Fibroblast of skin of right quadriceps (primary cell): ENCODE results near the gene MRPL52.
"Not testable (repeated sequence)": the region's sequence is repeated elsewhere in the genome, so short reads cannot be mapped to it uniquely, and the experiment has no call there.

Experiments
- DNase-seq: peaks from one replicate; pipeline ENCODE4 v3.0.0-alpha.2; 2013

The MRPL52 gene

DNA sequence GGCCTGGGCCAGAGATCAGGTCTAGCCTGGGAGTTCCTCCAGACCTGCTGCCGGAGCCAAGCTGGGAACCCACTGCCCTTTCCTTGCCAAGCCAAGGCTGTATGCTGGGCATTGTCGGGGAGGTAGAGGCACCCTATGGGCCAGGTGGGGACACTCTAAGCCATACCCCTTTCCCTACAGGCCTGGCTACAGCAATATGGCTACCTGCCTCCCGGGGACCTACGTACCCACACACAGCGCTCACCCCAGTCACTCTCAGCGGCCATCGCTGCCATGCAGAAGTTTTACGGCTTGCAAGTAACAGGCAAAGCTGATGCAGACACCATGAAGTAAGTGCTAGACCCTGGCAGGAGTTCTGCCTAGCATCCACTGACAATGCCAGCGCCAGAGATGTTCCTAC lies 11.6 kb downstream of the MRPL52 start:
- DNase-seq = no peak

- DNase-seq = no peak
Measured at GRCh38 chr14:22841769-22842168, 12.1 kb downstream of the MRPL52 start.

DNA sequence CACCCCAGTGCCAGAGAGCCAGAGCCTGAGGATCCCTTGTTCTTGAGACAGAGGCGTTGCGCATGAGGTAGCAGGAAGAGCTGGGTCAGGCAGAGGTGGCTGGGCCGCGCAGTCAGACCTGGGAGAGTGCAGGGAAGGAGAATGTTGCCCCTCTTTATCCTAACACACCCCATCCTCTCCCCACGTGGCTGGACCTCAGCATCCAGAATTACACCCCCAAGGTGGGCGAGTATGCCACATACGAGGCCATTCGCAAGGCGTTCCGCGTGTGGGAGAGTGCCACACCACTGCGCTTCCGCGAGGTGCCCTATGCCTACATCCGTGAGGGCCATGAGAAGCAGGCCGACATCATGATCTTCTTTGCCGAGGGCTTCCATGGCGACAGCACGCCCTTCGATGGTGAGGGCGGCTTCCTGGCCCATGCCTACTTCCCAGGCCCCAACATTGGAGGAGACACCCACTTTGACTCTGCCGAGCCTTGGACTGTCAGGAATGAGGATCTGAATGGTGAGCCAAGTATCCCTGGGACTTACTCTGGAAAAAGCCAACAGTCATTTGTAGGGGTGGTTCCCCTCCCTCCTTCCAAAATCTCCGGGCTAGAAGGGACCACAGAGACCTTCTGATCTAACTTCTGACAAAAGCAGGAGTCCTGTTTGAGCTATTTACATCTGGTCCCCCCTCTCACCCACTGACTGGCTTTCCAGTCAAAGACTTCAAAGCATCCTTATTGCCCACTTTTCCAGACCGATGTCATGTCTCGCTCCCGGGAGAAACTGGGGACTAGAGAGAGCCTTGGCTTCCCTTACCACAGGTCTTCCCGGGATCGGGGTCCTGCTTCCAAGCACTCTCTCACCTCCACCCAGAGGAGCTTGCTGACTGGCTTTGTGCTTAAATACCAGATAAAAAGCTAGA lies 12.8 kb downstream of the MRPL52 start:
- no peak for DNase-seq

- DNase-seq = no peak
Measured at GRCh38 chr14:22843123-22843925, 13.6 kb downstream of the MRPL52 start.

GRCh38 chr14:22844221-22845102 lies 14.8 kb downstream of the MRPL52 start:
- DNase-seq = no peak

- no peak for DNase-seq
Measured at GRCh38 chr14:22845103-22845394, 15.4 kb downstream of the MRPL52 start.

DNA sequence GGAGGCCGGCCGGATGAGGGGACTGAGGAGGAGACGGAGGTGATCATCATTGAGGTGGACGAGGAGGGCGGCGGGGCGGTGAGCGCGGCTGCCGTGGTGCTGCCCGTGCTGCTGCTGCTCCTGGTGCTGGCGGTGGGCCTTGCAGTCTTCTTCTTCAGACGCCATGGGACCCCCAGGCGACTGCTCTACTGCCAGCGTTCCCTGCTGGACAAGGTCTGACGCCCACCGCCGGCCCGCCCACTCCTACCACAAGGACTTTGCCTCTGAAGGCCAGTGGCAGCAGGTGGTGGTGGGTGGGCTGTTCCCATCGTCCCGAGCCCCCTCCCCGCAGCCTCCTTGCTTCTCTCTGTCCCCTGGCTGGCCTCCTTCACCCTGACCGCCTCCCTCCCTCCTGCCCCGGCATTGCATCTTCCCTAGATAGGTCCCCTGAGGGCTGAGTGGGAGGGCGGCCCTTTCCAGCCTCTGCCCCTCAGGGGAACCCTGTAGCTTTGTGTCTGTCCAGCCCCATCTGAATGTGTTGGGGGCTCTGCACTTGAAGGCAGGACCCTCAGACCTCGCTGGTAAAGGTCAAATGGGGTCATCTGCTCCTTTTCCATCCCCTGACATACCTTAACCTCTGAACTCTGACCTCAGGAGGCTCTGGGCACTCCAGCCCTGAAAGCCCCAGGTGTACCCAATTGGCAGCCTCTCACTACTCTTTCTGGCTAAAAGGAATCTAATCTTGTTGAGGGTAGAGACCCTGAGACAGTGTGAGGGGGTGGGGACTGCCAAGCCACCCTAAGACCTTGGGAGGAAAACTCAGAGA lies 16.3 kb downstream of the MRPL52 start:
- no peak for DNase-seq

DNA sequence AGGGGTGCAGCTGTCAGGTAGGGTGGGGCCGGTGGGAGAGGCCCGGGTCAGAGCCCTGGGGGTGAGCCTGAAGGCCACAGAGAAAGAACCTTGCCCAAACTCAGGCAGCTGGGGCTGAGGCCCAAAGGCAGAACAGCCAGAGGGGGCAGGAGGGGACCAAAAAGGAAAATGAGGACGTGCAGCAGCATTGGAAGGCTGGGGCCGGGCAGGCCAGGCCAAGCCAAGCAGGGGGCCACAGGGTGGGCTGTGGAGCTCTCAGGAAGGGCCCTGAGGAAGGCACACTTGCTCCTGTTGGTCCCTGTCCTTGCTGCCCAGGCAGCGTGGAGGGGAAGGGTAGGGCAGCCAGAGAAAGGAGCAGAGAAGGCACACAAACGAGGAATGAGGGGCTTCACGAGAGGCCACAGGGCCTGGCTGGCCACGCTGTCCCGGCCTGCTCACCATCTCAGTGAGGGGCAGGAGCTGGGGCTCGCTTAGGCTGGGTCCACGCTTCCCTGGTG lies 17.2 kb downstream of the MRPL52 start:
- no peak for DNase-seq

- peak; percentile 52 for DNase-seq
Measured at GRCh38 chr14:22847661-22848341, 18.1 kb downstream of the MRPL52 start.

DNA sequence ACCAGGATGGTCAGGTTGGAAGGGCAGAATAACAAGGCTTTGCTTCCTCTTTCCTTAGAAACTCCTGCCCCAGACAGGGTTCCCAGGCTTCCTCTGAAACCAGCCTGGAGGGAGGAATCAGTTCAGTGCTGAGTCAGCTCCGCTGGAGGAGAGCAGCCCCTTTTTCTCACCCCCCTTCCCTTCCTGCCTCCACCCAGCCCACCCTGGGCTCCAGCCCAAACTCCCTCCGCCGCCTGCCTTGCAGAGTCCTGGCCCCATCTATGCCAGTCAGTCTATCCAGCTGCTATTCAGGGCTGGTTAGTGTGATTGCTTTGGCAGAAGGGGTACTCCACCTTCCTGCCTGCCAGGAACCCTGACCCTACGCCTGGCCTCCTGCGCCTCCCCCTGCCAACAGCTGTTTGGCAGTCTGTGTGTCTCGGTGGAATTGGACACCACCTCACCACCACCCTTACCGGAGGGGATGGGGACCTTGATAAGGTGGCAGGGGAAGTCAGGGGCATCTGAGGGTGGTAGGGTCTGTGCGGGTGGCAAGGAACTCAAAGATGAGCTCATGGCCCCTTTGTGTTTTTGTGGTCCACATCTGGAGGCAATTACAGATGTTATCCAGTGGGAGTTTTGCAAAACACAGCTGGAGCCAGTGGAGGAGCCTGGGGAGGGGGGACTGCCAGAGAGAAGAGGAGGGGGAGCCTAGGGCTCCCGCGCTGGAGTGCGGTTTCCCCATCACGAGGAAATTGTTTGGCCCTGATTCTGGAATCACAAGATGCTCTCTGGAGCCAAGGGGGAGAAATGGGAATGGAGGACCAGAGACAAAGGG lies 18.9 kb downstream of the MRPL52 start:
- peak; percentile 88 for DNase-seq

DNA sequence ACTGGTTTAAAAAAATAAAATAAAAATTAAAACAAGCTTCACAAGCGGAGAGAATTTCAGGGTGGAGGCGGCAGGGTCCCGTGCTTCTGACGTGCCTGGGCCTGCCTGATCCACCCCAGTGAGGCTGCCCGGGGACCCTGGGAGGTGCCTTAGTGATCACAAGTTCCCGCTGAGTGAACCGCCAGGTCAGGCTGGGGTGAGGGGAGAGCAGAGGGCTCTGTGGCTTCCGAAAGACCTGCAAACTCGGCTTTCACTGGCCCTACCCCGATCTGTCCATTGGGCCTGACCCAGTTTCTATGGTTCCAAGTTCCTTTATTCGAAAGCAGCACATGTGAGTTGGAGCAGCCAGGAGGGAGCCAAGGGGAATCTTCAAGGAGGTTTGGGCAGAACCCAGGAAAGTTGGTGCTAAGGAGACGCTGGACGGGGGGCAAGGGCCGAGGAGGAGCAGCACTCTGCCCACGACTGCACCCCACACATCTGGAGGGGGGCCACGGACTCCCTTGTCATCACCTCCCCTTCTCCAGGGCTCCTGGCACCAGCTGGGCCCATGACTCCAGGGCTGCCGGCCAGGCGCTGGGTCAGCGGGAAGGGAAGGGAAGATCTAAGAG lies 19.6 kb downstream of the MRPL52 start:
- DNase-seq = no peak

GRCh38 chr14:22850944-22851764 lies 21.5 kb downstream of the MRPL52 start:
- peak; percentile 82 for DNase-seq

- not testable (repeated sequence) for DNase-seq
Measured at GRCh38 chr14:22852178-22852577, 22.5 kb downstream of the MRPL52 start.

DNA sequence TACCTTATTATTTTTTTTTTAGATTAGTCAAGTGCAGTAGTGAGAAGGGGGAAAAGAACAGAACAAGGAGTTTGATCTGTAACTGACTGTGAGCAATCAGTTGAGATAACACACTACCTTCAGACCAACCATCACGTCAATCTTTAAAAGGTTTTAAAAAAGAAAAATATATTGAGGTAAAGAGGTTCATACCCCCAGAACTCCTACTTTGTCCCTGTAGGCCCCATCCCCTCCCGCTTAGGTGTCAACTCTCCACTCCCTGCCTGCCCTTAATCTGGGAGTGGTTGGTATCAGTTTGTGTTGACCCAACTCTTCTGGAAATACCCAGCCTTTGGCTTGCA lies 22.9 kb downstream of the MRPL52 start:
- DNase-seq = no peak

- DNase-seq = peak; percentile 81
Measured at GRCh38 chr14:22852940-22853767, 23.5 kb downstream of the MRPL52 start.

DNA sequence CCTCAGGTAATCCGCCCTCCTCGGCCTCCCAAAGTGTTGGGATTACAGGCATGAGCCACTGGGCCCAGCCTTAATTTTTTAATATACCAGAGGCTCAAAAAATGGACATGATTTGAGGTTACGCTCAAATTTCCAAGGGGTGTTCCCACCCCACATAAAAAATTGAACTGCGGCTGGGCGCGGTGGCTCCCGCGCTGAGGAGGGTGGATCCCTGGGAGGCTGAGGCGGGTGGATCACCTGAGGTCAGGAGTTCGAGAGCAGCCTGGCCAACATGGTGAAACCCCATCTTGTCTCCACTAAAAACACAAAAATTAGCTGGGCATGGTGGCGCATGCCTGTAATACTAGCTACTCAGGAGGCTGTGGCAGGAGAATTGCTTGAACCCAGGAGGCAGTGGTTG lies 24.6 kb downstream of the MRPL52 start:
- not testable (repeated sequence) for DNase-seq

DNA sequence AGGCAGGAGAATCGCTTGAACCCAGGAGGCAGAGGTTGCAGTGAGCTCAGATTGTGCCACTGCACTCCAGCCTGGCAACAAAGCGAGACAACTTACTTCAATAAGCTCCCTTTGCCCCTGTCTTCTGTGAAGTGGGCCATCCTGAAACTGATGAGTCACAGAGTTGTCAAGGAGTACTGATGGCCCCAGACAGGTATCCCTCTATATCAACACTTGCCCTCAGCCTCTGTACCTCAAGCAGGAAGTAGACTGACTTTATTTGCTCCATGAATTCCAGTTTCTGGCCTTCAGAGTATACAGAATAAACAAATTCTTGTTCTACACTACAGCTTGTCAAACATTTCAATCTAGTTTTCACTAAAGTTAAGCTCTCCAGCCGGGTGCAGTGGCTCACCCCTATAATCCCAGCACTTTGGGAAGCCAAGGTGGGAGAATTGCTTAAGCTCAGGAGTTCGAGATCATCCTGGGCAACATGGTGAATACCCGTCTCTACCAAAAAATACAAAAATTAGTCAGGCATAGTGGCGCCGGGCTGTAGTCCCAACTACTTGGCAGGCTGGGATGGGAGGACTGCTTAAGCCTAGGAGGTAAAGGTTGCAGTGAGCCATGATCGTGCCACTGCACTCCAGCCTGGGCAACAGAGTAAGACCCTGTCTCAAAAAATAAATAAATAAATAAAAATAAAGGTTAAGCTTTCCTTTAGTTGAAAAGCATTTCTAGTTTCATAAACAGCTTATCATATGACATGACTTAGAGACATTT lies 25.5 kb downstream of the MRPL52 start:
- no peak for DNase-seq

- no peak for DNase-seq
Measured at GRCh38 chr14:22856428-22856827, 26.7 kb downstream of the MRPL52 start.
